GM23248 (cell line): ENCODE data around the gene ELSPBP1. TPM values are rescaled to one million over a fixed set of nuclear protein-coding genes. Genes with fewer than 3 reads are reported as not detected.
"Not testable (repeated sequence)": the region's sequence is repeated elsewhere in the genome, so short reads cannot be mapped to it uniquely, and the experiment has no call there.

Experiments used
- DNase-seq: peaks from one replicate; pipeline ENCODE4 v3.0.0-alpha.2; 2015
- H2AFZ ChIP-seq: fragments of 200-600 bp; sonication (generic); 2 replicates; pipeline ENCODE4 v1.6.1; 2016; ENCODE audit warnings: antibody characterized with exemption
- H3F3A ChIP-seq: fragments of 200-600 bp; sonication (generic); 2 replicates; pipeline ENCODE4 v1.6.1; 2016; ENCODE audit warnings: mild to moderate bottlenecking, antibody characterized with exemption, mixed run types; ENCODE audit not compliant: insufficient read depth
- H3K27ac ChIP-seq: fragments of 200-600 bp; sonication (generic); 2 replicates; pipeline ENCODE4 v1.5.1; 2016; ENCODE audit warnings: mild to moderate bottlenecking
- H3K27me3 ChIP-seq: fragments of 200-600 bp; sonication (generic); replicated peaks from 2 replicates; pipeline ENCODE4 v1.6.1; 2016; ENCODE audit warnings: mild to moderate bottlenecking; ENCODE audit not compliant: insufficient read depth
- H3K36me3 ChIP-seq: fragments of 200-600 bp; sonication (generic); 2 replicates; pipeline ENCODE4 v1.6.1; 2016; ENCODE audit warnings: low read depth, mild to moderate bottlenecking
- H3K4me1 ChIP-seq: fragments of 200-600 bp; sonication (generic); 2 replicates; pipeline ENCODE4 v1.6.1; 2016; ENCODE audit warnings: mild to moderate bottlenecking; ENCODE audit not compliant: insufficient read depth
- H3K4me2 ChIP-seq: fragments of 200-600 bp; sonication (generic); one replicate; pipeline ENCODE4 v1.6.1; 2016; ENCODE audit warnings: mild to moderate bottlenecking; ENCODE audit not compliant: unreplicated experiment
- H3K4me3 ChIP-seq: fragments of 200-600 bp; sonication (generic); 2 replicates; pipeline ENCODE4 v1.5.1; 2016; ENCODE audit warnings: mild to moderate bottlenecking
- H3K79me2 ChIP-seq: fragments of 200-600 bp; sonication (generic); 2 replicates; pipeline ENCODE4 v1.6.1; 2016; ENCODE audit warnings: mild to moderate bottlenecking; ENCODE audit not compliant: insufficient read depth
- H3K9ac ChIP-seq: fragments of 200-600 bp; sonication (generic); 2 replicates; pipeline ENCODE4 v1.6.1; 2016; ENCODE audit warnings: mild to moderate bottlenecking
- H3K9me2 ChIP-seq: fragments of 200-600 bp; sonication (generic); 2 replicates; pipeline ENCODE4 v1.6.1; 2016; ENCODE audit warnings: mixed run types, mild to moderate bottlenecking, moderate library complexity; ENCODE audit not compliant: insufficient read depth
- H3K9me3 ChIP-seq: fragments of 200-600 bp; sonication (generic); one replicate; pipeline ENCODE4 v1.6.1; 2017; ENCODE audit warnings: low read depth
- H4K20me1 ChIP-seq: fragments of 200-600 bp; sonication (generic); 2 replicates; pipeline ENCODE4 v1.6.0; 2016; ENCODE audit not compliant: insufficient read depth
- EZH2 ChIP-seq: fragments of 200-600 bp; sonication (generic); IDR thresholded peaks from 2 replicates; pipeline ENCODE4 v1.6.1; 2018; ENCODE audit warnings: antibody characterized with exemption, mild to moderate bottlenecking; ENCODE audit not compliant: insufficient read depth, poor library complexity, severe bottlenecking
- EZH2phosphoT487 ChIP-seq: fragments of 200-600 bp; sonication (generic); IDR thresholded peaks from 2 replicates; pipeline ENCODE4 v1.6.1; 2018; ENCODE audit warnings: antibody characterized with exemption, moderate library complexity, mild to moderate bottlenecking, low read depth; ENCODE audit not compliant: insufficient read depth
- WGBS, 2 experiments: methylation state at CpG; one replicate each; pipeline ENCODE4 v1.1.6; 2015 to 2017; ENCODE audit warnings: low lambda C conversion rate in 2 of 2, low coverage in 1 of 2; ENCODE audit errors: missing lambda C conversion rate in 2 of 2; 5-methylcytosine and 5-hydroxymethylcytosine counted together
- in situ Hi-C: fragments of 300-500 bp; cut with MboI; formaldehyde crosslinking; loops from 2 replicates; pipeline ENCODE4 v1.15.0; 2020
- polyA plus RNA-seq: library from polyadenylated mRNA; unstranded; fragments of >200 nt; fragmentation: Nextera tagmentation; extraction: Ambion mirVana; gene quantifications from 2 replicates; pipeline ENCODE4 v1.2.1, GENCODE V29; 2016
- total RNA-seq: library from RNA; depleted of rRNA; stranded (reverse); fragments of >200 nt; shearing (Covaris generic); gene quantifications from 2 replicates; pipeline ENCODE4 v1.2.3, GENCODE V29; 2014; rRNA removed

Gene ELSPBP1
- total RNA-seq: not detected in 2 replicates
- polyA plus RNA-seq: not detected in 2 replicates

GRCh38 chr19:47994209-47994802, at the start of gene ELSPBP1:
ELSPBP1 (plus strand) TSS chr19:47994632; CDS start chr19:48008668, 14,036 bp downstream.
- H3K9me3 ChIP-seq: no peaks in the 10 kb centered on the region
- no peak within 1 kb of the TSS for H2AFZ ChIP-seq
- no peaks in the 10 kb centered on the region for H3K9me2 ChIP-seq
- H3K36me3 ChIP-seq: no peaks in the 10 kb centered on the region
- H3K4me2 ChIP-seq: no peak within 1 kb of the TSS
- WGBS, 2 experiments: 2 to 3% methylated on average over 5 of the region's 5 CpGs
- no peak within 1 kb of the TSS for H3K9ac ChIP-seq
- no peaks in the 10 kb centered on the region for H4K20me1 ChIP-seq
- no peak for DNase-seq
- TF ChIP-seq EZH2 (no peak), EZH2phosphoT487 (no peak)
- H3K27me3 ChIP-seq: peaks cover 32% of the 10 kb centered on the region; the same call in 1 of the 2 replicates
- H3K79me2 ChIP-seq: no peaks in the 10 kb centered on the region
- no peaks in the 10 kb centered on the region for H3F3A ChIP-seq
- no peaks in the 10 kb centered on the region for H3K4me1 ChIP-seq
- H3K4me3 ChIP-seq: no peak within 1 kb of the TSS
- no peak within 1 kb of the TSS for H3K27ac ChIP-seq
- in situ Hi-C loops: loop anchor here (25.0 kb wide), 1 partner anchor 107 kb away; the partner anchor contains the start of gene SULT2A1

GRCh38 chr19:47949852-47950521, 44.4 kb upstream of the ELSPBP1 start:
- in situ Hi-C loops, H4K20me1 ChIP-seq, H3K27ac ChIP-seq, H3K79me2 ChIP-seq, H2AFZ ChIP-seq, H3K9me2 ChIP-seq, DNase-seq, H3F3A ChIP-seq, H3K9me3 ChIP-seq, H3K9ac ChIP-seq, H3K4me2 ChIP-seq, H3K36me3 ChIP-seq, H3K27me3 ChIP-seq, H3K4me1 ChIP-seq, H3K4me3 ChIP-seq: not testable (repeated sequence)
- WGBS, 2 experiments: 71 to 72% methylated on average over 23 to 24 of the region's 24 CpGs

- H3K9ac ChIP-seq, in situ Hi-C loops, H3K4me1 ChIP-seq, H3K4me3 ChIP-seq, H3F3A ChIP-seq, H3K27me3 ChIP-seq, H2AFZ ChIP-seq, DNase-seq, H3K79me2 ChIP-seq, H3K4me2 ChIP-seq, H3K27ac ChIP-seq, H3K9me3 ChIP-seq, H3K36me3 ChIP-seq, H3K9me2 ChIP-seq, H4K20me1 ChIP-seq: not testable (repeated sequence)
- no CpG with 5 or more reads among the region's 21 CpGs for WGBS, 2 experiments
These were observed 42.3 kb upstream of the ELSPBP1 start for GRCh38 chr19:47952132-47952531.

- H3K27ac ChIP-seq, H3K9me3 ChIP-seq, H3K4me1 ChIP-seq, H3K36me3 ChIP-seq, in situ Hi-C loops, H3K4me2 ChIP-seq, H3F3A ChIP-seq, H3K4me3 ChIP-seq, DNase-seq, H3K9ac ChIP-seq, H2AFZ ChIP-seq, H3K79me2 ChIP-seq, H3K9me2 ChIP-seq, H4K20me1 ChIP-seq: not testable (repeated sequence)
- WGBS, 2 experiments: 66 to 67% methylated on average over 8 to 9 of the region's 11 CpGs
- 0 out of 2 replicates have a peak, but pooled peaks cover 12% of the 10 kb centered on the region for H3K27me3 ChIP-seq
These were observed 38.5 kb upstream of the ELSPBP1 start for GRCh38 chr19:47955936-47956335.

GRCh38 chr19:47973529-47973928, 20.9 kb upstream of the ELSPBP1 start:
- no peak for DNase-seq
- no peaks in the 10 kb centered on the region for H3K36me3 ChIP-seq
- H4K20me1 ChIP-seq: no peaks in the 10 kb centered on the region
- H3K4me2 ChIP-seq: no peak overlapping the region
- H3K27ac ChIP-seq: no peak overlapping the region
- 75 to 79% methylated on average over 6 of the region's 6 CpGs for WGBS, 2 experiments
- H3K4me3 ChIP-seq: no peak overlapping the region
- H3F3A ChIP-seq: no peaks in the 10 kb centered on the region
- no peaks in the 10 kb centered on the region for H3K9me2 ChIP-seq
- no peaks in the 10 kb centered on the region for H3K79me2 ChIP-seq
- H3K4me1 ChIP-seq: no peaks in the 10 kb centered on the region
- peaks cover 14% of the 10 kb centered on the region; the same call in 1 of the 2 replicates for H3K27me3 ChIP-seq
- H2AFZ ChIP-seq: no peak overlapping the region
- no peaks in the 10 kb centered on the region for H3K9me3 ChIP-seq
- in situ Hi-C loops: no loop called here
- no peak overlapping the region for H3K9ac ChIP-seq
- TF ChIP-seq EZH2 (no peak), EZH2phosphoT487 (no peak)
